ENCODE data around the gene GLRA2.

DNA sequence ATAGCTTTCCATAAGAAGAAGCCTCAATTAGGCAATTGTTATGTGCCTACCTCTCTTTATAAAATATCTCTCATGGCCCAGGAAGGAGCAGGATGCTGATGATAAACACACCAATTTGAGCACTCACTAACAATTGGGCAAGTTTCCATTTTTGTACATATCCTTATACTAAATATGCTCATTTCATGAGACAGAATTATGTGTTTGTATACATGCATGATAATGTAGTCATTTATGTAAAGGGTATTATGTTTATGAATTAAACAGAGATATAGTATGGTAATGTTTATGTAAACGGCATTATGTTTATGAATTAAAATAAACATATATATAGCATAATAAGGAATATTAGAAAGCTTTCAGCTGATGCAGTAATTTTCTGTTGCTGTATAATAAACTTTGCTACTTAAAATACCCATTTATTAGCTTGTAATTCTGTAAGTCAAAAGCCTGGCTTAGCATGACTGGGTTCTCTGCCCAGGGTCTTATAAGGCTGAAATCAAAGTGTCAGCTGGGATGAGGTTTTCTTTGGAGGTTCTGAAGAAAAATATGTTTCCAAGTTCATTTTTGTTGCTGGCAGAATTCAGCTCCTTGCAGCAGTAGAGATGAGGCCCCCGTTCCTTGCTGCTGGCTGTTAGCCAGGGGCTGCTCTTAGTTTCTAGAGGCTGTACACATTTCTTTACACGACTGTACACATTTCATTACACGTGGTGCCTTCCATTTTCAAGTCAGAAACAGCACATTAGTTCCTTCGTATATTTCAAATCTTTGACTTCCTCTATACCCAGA, 89.0 kb downstream of the GLRA2 start:
- TF ChIP-seq, protein P1, sequence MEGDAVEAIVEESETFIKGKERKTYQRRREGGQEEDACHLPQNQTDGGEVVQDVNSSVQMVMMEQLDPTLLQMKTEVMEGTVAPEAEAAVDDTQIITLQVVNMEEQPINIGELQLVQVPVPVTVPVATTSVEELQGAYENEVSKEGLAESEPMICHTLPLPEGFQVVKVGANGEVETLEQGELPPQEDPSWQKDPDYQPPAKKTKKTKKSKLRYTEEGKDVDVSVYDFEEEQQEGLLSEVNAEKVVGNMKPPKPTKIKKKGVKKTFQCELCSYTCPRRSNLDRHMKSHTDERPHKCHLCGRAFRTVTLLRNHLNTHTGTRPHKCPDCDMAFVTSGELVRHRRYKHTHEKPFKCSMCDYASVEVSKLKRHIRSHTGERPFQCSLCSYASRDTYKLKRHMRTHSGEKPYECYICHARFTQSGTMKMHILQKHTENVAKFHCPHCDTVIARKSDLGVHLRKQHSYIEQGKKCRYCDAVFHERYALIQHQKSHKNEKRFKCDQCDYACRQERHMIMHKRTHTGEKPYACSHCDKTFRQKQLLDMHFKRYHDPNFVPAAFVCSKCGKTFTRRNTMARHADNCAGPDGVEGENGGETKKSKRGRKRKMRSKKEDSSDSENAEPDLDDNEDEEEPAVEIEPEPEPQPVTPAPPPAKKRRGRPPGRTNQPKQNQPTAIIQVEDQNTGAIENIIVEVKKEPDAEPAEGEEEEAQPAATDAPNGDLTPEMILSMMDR (IDR thresholded peaks at IDR 0.05), result no peak
- TF ChIP-seq POLR2A (IDR thresholded peaks at IDR 0.05), result no peak

All from lower leg skin (tissue), 3 donors.